SK-N-SH treated with all-trans-retinoic acid at 6 μM for 48 hours (cell line): ENCODE measurements around the gene CHAF1A.

ENCODE experiments used
- ATAC-seq: fragments of 200-7000 bp; cut with Tn5 transposase; 3 replicates; pipeline ENCODE4 v1.9.1; 2020; ENCODE audit warnings: mild to moderate bottlenecking, moderate library complexity
- ARNTL ChIP-seq: fragments of 450-650 bp; formaldehyde crosslinking; IDR thresholded peaks from 2 replicates; pipeline ENCODE4 v1.5.0; 2020; ENCODE audit warnings: low read depth, mild to moderate bottlenecking, moderate library complexity, borderline replicate concordance
- BACH2 ChIP-seq: fragments of 250-450 bp; sonication (Bioruptor Pico); IDR thresholded peaks from 2 replicates; pipeline ENCODE4 v1.9.0; 2021; ENCODE audit warnings: mild to moderate bottlenecking, borderline replicate concordance
- ESRRG ChIP-seq: fragments of 250-450 bp; sonication (Bioruptor Pico); IDR thresholded peaks from 2 replicates; pipeline ENCODE4 v1.6.1; 2021; ENCODE audit warnings: mild to moderate bottlenecking
- GLIS3 ChIP-seq: fragments of 250-450 bp; sonication (Bioruptor Pico); IDR thresholded peaks from 2 replicates; pipeline ENCODE4 v1.5.0; 2020; ENCODE audit warnings: mild to moderate bottlenecking, moderate library complexity
- ISL1 ChIP-seq: fragments of 250-450 bp; sonication (Bioruptor Pico); IDR thresholded peaks from 2 replicates; pipeline ENCODE4 v2.1.2; 2022; ENCODE audit warnings: mild to moderate bottlenecking, moderate library complexity
- OSR1 ChIP-seq: fragments of 250-450 bp; sonication (Bioruptor Pico); IDR thresholded peaks from 2 replicates; pipeline ENCODE4 v1.8.0; 2022; ENCODE audit warnings: moderate library complexity, mild to moderate bottlenecking, inconsistent platforms
- PPARA ChIP-seq: fragments of 250-450 bp; sonication (Bioruptor Pico); IDR thresholded peaks from 2 replicates; pipeline ENCODE4 v1.5.0; 2020; ENCODE audit warnings: mild to moderate bottlenecking, borderline replicate concordance
- RARB ChIP-seq: fragments of 250-450 bp; sonication (Bioruptor Pico); IDR thresholded peaks from 2 replicates; pipeline ENCODE4 v1.8.0; 2021; ENCODE audit warnings: mild to moderate bottlenecking, moderate library complexity
- SNAI2 ChIP-seq: fragments of 250-450 bp; sonication (Bioruptor Pico); IDR thresholded peaks from 2 replicates; pipeline ENCODE4 v1.5.0; 2020; ENCODE audit warnings: mild to moderate bottlenecking, moderate library complexity
- TCF4 ChIP-seq: fragments of 250-450 bp; sonication (Bioruptor Pico); IDR thresholded peaks from 2 replicates; pipeline ENCODE4 v1.8.0; 2021; ENCODE audit warnings: mild to moderate bottlenecking, moderate library complexity, borderline replicate concordance
- TOX ChIP-seq: fragments of 250-450 bp; sonication (Bioruptor Pico); IDR thresholded peaks from 2 replicates; pipeline ENCODE4 v1.8.0; 2021; ENCODE audit warnings: mild to moderate bottlenecking, moderate library complexity, borderline replicate concordance
- ZC3H10 ChIP-seq: fragments of 250-450 bp; sonication (Bioruptor Pico); IDR thresholded peaks from 2 replicates; pipeline ENCODE4 v1.5.1; 2021; ENCODE audit warnings: mild to moderate bottlenecking, moderate library complexity
- ZFP3 ChIP-seq: fragments of 250-450 bp; sonication (Bioruptor Pico); IDR thresholded peaks from 2 replicates; pipeline ENCODE4 v1.5.0; 2020; ENCODE audit warnings: mild to moderate bottlenecking, moderate library complexity
- ZFP30 ChIP-seq: fragments of 450-650 bp; formaldehyde crosslinking; IDR thresholded peaks from 2 replicates; pipeline ENCODE4 v1.5.0; 2022; ENCODE audit warnings: mild to moderate bottlenecking, moderate library complexity
- ZNF565 ChIP-seq: fragments of 450-650 bp; formaldehyde crosslinking; conservative IDR thresholded peaks from 2 replicates; pipeline ENCODE4 v1.5.0; 2020; ENCODE audit warnings: low read depth, mild to moderate bottlenecking, moderate library complexity
- ZNF70 ChIP-seq: fragments of 450-650 bp; formaldehyde crosslinking; IDR thresholded peaks from 2 replicates; pipeline ENCODE4 v1.5.0; 2020; ENCODE audit warnings: mild to moderate bottlenecking, moderate library complexity
- TF ChIP-seq, protein P1 (sequence below): fragments of 250-450 bp; sonication (Bioruptor Pico); IDR thresholded peaks from 2 replicates; pipeline ENCODE4 v1.5.1; 2021; ENCODE audit warnings: mild to moderate bottlenecking, moderate library complexity
- TF ChIP-seq, protein P2 (sequence below): fragments of 250-450 bp; sonication (Bioruptor Pico); IDR thresholded peaks from 2 replicates; pipeline ENCODE4 v1.8.0; 2020; ENCODE audit warnings: mild to moderate bottlenecking, moderate library complexity, borderline replicate concordance
- TF ChIP-seq, protein P3 (sequence below): fragments of 250-450 bp; sonication (Bioruptor Pico); IDR thresholded peaks from 2 replicates; pipeline ENCODE4 v1.8.0; 2021; ENCODE audit warnings: low read depth, mild to moderate bottlenecking, moderate library complexity, borderline replicate concordance
- TF ChIP-seq, protein P4 (sequence below): fragments of 250-450 bp; sonication (Bioruptor Pico); IDR thresholded peaks from 2 replicates; pipeline ENCODE4 v1.5.1; 2020; ENCODE audit warnings: low read depth, mild to moderate bottlenecking, moderate library complexity

CHAF1A gene

DNA sequence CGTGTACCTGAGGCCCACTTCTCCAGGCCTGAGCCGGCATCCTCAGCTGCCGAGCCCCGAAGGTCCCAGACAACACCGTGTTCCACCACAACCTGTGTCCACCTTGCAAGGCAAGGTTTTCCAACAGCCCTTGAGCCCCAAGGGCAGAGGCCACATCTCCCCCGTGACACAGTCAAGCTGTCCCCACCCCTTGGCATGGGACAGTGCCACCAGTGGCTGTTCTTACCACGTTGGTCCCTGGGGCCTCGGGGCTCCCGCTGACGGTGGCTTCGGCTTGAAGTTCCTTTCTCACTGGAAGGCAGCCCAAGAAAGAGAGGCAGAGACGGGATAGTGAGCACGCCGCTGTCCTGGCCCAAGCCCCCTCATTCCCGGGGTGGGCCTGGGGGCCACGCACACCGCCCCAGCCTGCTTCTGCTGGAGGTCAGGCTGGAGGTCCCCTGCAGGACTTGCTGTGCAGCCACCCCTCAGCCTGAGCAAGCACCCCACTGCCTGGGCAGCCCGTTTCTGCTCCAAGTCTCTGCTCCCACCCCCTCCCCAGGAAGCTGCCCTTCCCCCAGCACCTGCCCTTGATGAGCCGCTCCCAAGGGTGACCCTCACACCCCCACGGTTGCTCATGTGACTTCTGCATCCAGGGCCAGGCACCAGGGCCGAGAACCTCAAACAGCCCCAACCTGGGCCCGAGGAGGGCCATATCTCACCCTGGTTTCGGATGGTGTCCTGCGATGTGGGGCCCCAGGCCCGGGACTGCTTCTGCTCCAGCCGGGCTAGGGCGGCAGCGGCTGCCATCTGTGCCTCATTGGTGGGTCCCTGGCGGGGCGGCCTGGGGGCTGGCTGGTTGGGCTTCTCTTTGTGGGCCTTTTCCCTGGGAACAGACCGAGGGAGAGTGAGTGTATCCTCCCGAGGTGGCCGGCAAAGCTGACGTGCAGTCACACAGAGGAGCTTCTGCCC lies 51.1 kb downstream of the CHAF1A start:
- TF ChIP-seq, protein P1, sequence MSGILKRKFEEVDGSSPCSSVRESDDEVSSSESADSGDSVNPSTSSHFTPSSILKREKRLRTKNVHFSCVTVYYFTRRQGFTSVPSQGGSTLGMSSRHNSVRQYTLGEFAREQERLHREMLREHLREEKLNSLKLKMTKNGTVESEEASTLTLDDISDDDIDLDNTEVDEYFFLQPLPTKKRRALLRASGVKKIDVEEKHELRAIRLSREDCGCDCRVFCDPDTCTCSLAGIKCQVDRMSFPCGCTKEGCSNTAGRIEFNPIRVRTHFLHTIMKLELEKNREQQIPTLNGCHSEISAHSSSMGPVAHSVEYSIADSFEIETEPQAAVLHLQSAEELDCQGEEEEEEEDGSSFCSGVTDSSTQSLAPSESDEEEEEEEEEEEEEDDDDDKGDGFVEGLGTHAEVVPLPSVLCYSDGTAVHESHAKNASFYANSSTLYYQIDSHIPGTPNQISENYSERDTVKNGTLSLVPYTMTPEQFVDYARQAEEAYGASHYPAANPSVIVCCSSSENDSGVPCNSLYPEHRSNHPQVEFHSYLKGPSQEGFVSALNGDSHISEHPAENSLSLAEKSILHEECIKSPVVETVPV (CRISPR knock-in tag), result no peak
- no peak for TF ChIP-seq TCF4
- TF ChIP-seq SNAI2, result no peak
- no peak for ATAC-seq

DNA sequence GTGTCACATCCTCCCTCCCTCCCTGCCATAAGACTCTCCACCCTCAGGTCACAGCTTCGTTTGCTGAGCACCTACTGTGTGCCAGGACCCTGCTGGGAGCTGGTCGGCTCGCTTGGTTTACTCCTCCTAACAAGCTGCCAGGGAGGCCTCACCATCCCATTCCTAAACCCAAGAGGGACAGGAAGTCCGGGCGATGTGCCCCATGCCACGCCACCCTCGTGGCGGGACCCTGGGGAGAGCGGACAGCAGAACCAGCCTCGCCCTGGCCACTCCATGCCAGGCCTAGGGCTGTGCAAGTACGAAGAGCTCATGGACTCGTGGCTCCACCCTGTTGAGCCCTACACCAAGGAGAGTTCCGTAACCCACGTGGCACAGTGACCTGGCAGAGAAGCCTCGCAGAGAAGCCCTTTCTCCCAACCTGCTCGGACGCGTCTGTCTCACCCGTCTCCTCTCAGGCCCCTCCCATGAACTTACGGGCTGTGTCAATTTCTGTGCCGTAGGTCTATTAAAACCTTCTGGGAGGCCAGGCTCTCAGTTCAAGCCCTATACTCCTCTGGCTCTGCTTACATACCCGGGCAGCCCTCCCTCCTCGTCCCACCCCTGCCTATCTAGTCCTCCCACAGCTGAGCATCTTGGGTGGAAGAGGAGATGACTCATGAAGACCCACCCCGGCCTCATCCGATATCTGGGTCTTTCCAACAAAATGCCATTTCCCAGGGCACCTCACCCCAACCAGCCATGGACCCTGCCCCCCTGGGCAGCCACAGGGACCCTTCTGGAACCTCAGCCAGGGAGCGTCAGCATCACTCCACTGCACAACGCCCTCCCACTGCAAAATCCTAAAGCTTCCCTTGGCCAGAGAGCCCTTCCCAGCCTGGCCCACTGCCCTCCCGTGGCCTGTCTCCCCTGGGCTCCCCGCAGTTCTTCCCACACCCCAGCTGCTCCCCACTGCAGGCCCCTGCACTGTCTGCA lies 52.6 kb downstream of the CHAF1A start:
- no peak for ATAC-seq
- TF ChIP-seq, protein P1 (CRISPR knock-in tag), result no peak
- TF ChIP-seq, protein P2, sequence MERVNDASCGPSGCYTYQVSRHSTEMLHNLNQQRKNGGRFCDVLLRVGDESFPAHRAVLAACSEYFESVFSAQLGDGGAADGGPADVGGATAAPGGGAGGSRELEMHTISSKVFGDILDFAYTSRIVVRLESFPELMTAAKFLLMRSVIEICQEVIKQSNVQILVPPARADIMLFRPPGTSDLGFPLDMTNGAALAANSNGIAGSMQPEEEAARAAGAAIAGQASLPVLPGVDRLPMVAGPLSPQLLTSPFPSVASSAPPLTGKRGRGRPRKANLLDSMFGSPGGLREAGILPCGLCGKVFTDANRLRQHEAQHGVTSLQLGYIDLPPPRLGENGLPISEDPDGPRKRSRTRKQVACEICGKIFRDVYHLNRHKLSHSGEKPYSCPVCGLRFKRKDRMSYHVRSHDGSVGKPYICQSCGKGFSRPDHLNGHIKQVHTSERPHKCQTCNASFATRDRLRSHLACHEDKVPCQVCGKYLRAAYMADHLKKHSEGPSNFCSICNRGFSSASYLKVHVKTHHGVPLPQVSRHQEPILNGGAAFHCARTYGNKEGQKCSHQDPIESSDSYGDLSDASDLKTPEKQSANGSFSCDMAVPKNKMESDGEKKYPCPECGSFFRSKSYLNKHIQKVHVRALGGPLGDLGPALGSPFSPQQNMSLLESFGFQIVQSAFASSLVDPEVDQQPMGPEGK, result no peak
- TF ChIP-seq ISL1 (CRISPR knock-in tag), result no peak
- no peak for TF ChIP-seq TCF4
- no peak for TF ChIP-seq OSR1 (CRISPR knock-in tag)
- no peak for TF ChIP-seq BACH2 (CRISPR knock-in tag)
- no peak for TF ChIP-seq ZFP30 (CRISPR knock-in tag)
- TF ChIP-seq ESRRG (CRISPR knock-in tag), result no peak
- TF ChIP-seq, protein P3, sequence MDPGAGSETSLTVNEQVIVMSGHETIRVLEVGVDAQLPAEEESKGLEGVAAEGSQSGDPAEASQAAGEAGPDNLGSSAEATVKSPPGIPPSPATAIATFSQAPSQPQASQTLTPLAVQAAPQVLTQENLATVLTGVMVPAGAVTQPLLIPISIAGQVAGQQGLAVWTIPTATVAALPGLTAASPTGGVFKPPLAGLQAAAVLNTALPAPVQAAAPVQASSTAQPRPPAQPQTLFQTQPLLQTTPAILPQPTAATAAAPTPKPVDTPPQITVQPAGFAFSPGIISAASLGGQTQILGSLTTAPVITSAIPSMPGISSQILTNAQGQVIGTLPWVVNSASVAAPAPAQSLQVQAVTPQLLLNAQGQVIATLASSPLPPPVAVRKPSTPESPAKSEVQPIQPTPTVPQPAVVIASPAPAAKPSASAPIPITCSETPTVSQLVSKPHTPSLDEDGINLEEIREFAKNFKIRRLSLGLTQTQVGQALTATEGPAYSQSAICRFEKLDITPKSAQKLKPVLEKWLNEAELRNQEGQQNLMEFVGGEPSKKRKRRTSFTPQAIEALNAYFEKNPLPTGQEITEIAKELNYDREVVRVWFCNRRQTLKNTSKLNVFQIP (CRISPR knock-in tag), result no peak
- TF ChIP-seq TOX, result no peak
- TF ChIP-seq SNAI2, result no peak
- no peak for TF ChIP-seq ZNF70
- no peak for TF ChIP-seq ARNTL
- TF ChIP-seq ZC3H10 (CRISPR knock-in tag), result no peak
- TF ChIP-seq ZFP3 (CRISPR knock-in tag), result no peak
- TF ChIP-seq RARB (CRISPR knock-in tag), result no peak
- TF ChIP-seq ZNF565 (CRISPR knock-in tag), result no peak
- TF ChIP-seq PPARA (CRISPR knock-in tag), result no peak
- TF ChIP-seq, protein P4, sequence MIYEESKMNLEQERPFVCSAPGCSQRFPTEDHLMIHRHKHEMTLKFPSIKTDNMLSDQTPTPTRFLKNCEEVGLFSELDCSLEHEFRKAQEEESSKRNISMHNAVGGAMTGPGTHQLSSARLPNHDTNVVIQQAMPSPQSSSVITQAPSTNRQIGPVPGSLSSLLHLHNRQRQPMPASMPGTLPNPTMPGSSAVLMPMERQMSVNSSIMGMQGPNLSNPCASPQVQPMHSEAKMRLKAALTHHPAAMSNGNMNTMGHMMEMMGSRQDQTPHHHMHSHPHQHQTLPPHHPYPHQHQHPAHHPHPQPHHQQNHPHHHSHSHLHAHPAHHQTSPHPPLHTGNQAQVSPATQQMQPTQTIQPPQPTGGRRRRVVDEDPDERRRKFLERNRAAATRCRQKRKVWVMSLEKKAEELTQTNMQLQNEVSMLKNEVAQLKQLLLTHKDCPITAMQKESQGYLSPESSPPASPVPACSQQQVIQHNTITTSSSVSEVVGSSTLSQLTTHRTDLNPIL (CRISPR knock-in tag), result no peak
- no peak for TF ChIP-seq GLIS3 (CRISPR knock-in tag)
